Tibial nerve (tissue), 4 donors: ENCODE results near the gene CFAP61. TPM values are rescaled to one million over a fixed set of nuclear protein-coding genes. Genes with fewer than 3 reads are reported as not detected.

Source experiments
- DNase-seq, 2 donors: peaks; one replicate each; pipeline ENCODE4 v3.0.0-alpha.2; 2019; ENCODE audit warnings: low spot score in 2 of 2
- H3K27ac ChIP-seq, 4 donors: fragments of 200-600 bp; sonication (generic) in 3 of 4; one replicate each; pipeline ENCODE4 v1.5.1; 2017 to 2019; ENCODE audit warnings: mild to moderate bottlenecking in 1 of 4
- H3K27me3 ChIP-seq, 2 donors: fragments of 200-600 bp; sonication (generic) in 1 of 2; one replicate each; pipeline versions ENCODE4 v1.5.1 to v1.6.0; 2017 to 2019
- H3K36me3 ChIP-seq, 3 donors: fragments of 200-600 bp; sonication (generic); one replicate each; pipeline ENCODE4 v1.5.1; 2018 to 2019
- H3K4me1 ChIP-seq, 4 donors: fragments of 200-600 bp; sonication (generic) in 3 of 4; one replicate each; pipeline ENCODE4 v1.5.1; 2017 to 2019
- H3K4me3 ChIP-seq, 4 donors: fragments of 200-600 bp; sonication (generic) in 3 of 4; one replicate each; pipeline ENCODE4 v1.5.1; 2017 to 2019; ENCODE audit warnings: mild to moderate bottlenecking in 1 of 4, moderate library complexity in 1 of 4
- H3K9me3 ChIP-seq, 4 donors: fragments of 200-600 bp; sonication (generic) in 3 of 4; one replicate each; pipeline ENCODE4 v1.5.1; 2017 to 2019
- EP300 ChIP-seq, 2 donors: sonication (generic); formaldehyde crosslinking; IDR thresholded peaks; one replicate each; pipeline ENCODE4 v1.6.1; 2017; ENCODE audit warnings: antibody characterized with exemption in 2 of 2, mild to moderate bottlenecking in 1 of 2
- POLR2A ChIP-seq, 2 donors: fragments of 450-650 bp; IDR thresholded peaks; one replicate each; pipeline ENCODE4 v1.6.1; 2017; ENCODE audit warnings: antibody characterized with exemption in 2 of 2, mild to moderate bottlenecking in 2 of 2, moderate library complexity in 2 of 2
- WGBS, 2 donors: methylation state at CpG; one replicate each; pipeline ENCODE4 v1.1.5; 2018; 5-methylcytosine and 5-hydroxymethylcytosine counted together
- total RNA-seq, 4 donors: library from RNA; depleted of rRNA; stranded (reverse); fragments of >200 nt; gene quantifications; one replicate each; pipeline ENCODE4 v1.1.0, GENCODE V29; 2016
- TF ChIP-seq, protein P1 (sequence below), 5 experiments: fragments of 200-600 bp in 3 of 5; fragments of 450-650 bp in 2 of 5; sonication (generic) in 3 of 5; IDR thresholded peaks; one replicate each; pipeline ENCODE4 v1.5.1; 2016 to 2019; ENCODE audit warnings: antibody characterized with exemption in 5 of 5, mild to moderate bottlenecking in 3 of 5, moderate library complexity in 2 of 5

CFAP61 gene
- total RNA-seq, 4 donors from 2014 or later, result 0.21 to 1.5 (median 0.60) TPM; not detected in 1

DNA sequence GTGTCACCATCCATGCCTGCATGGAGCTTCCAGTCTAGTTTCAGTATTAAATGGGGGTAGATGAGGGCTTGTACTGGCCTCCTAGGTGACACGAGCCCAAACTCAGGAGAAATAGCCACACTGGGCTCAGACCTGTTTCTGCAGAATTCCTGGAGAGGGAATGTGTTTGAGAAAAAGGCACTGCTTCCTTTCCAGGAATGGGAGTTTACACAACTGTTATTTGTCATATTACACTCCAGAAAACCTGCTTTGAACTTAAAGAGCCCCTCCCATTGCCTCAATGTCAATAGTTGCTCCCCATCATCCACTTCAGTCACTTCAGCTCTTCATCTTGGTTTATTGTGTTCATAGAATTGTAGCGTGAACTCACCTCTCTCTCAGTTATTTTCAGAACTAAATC, 151.5 kb downstream of the CFAP61 start:
- no peak overlapping the region for H3K27ac ChIP-seq
- DNase-seq, result no peak
- H3K27me3 ChIP-seq, result no peaks in the 10 kb centered on the region
- H3K36me3 ChIP-seq, result no peaks in the 10 kb centered on the region
- H3K4me3 ChIP-seq, result no peak overlapping the region
- 87% methylated on average over 2 of the region's 2 CpGs for WGBS, 2 donors
- H3K4me1 ChIP-seq, result peaks cover 0 to 7% (median 0%) of the 10 kb centered on the region in 4 donors
- TF ChIP-seq, protein P1, sequence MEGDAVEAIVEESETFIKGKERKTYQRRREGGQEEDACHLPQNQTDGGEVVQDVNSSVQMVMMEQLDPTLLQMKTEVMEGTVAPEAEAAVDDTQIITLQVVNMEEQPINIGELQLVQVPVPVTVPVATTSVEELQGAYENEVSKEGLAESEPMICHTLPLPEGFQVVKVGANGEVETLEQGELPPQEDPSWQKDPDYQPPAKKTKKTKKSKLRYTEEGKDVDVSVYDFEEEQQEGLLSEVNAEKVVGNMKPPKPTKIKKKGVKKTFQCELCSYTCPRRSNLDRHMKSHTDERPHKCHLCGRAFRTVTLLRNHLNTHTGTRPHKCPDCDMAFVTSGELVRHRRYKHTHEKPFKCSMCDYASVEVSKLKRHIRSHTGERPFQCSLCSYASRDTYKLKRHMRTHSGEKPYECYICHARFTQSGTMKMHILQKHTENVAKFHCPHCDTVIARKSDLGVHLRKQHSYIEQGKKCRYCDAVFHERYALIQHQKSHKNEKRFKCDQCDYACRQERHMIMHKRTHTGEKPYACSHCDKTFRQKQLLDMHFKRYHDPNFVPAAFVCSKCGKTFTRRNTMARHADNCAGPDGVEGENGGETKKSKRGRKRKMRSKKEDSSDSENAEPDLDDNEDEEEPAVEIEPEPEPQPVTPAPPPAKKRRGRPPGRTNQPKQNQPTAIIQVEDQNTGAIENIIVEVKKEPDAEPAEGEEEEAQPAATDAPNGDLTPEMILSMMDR (IDR thresholded peaks at IDR 0.05), result no peak
- TF ChIP-seq POLR2A (IDR thresholded peaks at IDR 0.05), result no peak
- no peak for TF ChIP-seq EP300 (IDR thresholded peaks at IDR 0.05)
- H3K9me3 ChIP-seq, result no peaks in the 10 kb centered on the region

DNA sequence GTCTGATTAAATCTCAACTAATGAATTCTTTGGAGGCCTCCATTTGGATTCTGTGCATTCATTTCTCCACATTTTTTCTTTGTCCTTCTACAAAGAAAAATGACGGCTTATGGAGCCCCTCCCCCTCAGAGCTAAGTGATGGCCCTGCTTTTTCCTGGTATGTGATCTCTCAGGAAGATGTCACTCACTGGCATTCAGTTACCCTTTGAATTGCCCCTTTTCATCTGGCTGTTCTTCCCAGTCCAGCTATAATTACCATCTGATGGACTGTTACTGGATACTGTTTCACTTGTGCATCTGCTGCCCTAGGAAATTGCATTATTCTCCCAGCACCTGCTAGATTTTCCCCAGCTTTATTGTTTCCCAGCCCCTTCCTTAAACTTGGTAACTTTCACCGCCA, 151.9 kb downstream of the CFAP61 start:
- 51 to 53% methylated on average over 2 of the region's 2 CpGs for WGBS, 2 donors
- no peak overlapping the region for H3K27ac ChIP-seq

DNA sequence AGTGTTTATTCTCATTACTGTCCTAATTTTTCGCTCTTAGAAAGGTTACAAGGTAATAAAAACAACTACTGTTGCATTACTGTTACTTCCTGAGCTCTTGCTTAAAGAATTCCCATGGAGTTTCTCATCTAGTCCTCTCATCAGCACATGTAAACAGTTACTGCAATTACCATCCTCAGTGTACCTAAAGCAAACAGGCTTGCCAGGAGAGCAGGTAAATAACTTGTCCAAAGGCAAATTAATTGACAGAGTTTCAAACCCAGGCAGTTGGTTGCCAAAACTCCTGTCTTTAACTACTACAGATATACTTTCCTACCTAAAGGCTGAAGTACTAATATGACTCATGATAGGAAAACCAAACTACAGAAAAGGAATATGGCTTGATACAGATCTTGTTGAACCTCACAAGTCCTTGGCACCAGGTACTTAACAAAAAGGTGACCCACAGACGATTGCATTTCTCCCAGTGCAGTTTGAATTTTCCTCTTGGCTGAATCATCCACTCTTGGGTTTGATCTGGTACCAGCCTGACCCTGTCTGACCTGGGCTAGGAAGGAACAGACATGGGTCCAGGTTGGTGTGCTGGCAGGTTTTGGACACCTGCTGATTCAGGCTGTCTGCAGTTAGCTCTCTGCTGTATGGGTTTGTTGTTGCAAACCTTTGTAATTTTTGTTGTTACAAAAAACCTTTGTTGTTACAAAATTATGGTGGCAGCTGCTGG, 153.0 kb downstream of the CFAP61 start:
- no peak for TF ChIP-seq POLR2A (IDR thresholded peaks at IDR 0.05)
- TF ChIP-seq, protein P1 (IDR thresholded peaks at IDR 0.05), result no peak
- no peak overlapping the region for H3K4me3 ChIP-seq
- WGBS, 2 donors, result 66 to 70% methylated on average over 2 of the region's 2 CpGs
- H3K27me3 ChIP-seq, result no peaks in the 10 kb centered on the region
- H3K9me3 ChIP-seq, result no peaks in the 10 kb centered on the region
- no peak overlapping the region for H3K27ac ChIP-seq
- no peaks in the 10 kb centered on the region for H3K36me3 ChIP-seq
- no peaks in the 10 kb centered on the region for H3K4me1 ChIP-seq
- DNase-seq, result no peak

More for the DNA sequence above, 151.9 kb downstream of the CFAP61 start:
- no peak overlapping the region for H3K4me3 ChIP-seq
- peaks cover 0 to 7% (median 0%) of the 10 kb centered on the region in 4 donors for H3K4me1 ChIP-seq
- H3K27me3 ChIP-seq, result no peaks in the 10 kb centered on the region
- H3K9me3 ChIP-seq, result no peaks in the 10 kb centered on the region
- no peak for DNase-seq
- no peaks in the 10 kb centered on the region for H3K36me3 ChIP-seq
- TF ChIP-seq, protein P1 (IDR thresholded peaks at IDR 0.05), result no peak
- no peak for TF ChIP-seq EP300 (IDR thresholded peaks at IDR 0.05)
- no peak for TF ChIP-seq POLR2A (IDR thresholded peaks at IDR 0.05)

DNA sequence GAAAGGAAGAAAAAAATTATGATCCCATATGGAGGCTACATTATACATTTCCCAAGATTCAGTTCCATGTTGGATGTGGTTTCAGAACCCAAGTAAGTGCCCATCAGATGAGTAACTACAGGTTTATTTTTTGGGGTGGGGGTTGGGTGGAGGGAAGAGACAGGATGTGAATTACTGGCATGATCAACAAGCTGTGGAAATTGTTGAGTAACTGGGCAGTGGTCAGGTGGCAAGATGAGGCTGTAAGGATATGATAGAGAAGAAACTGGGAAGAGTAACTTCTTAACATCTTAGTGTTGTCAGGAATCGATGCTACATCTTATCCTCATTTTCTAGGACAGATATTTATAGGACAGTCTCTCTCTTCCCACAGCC, 153.5 kb downstream of the CFAP61 start:
- WGBS, 2 donors, result 77 to 83% methylated on average over 1 of the region's 1 CpG
- no peak overlapping the region for H3K4me3 ChIP-seq
- H3K36me3 ChIP-seq, result no peaks in the 10 kb centered on the region
- no peak for DNase-seq
- H3K27ac ChIP-seq, result no peak overlapping the region
- H3K27me3 ChIP-seq, result no peaks in the 10 kb centered on the region
- H3K9me3 ChIP-seq, result no peaks in the 10 kb centered on the region
- no peaks in the 10 kb centered on the region for H3K4me1 ChIP-seq
- TF ChIP-seq EP300 (IDR thresholded peaks at IDR 0.05) (no peak), POLR2A (IDR thresholded peaks at IDR 0.05) (no peak)
- TF ChIP-seq, protein P1 (IDR thresholded peaks at IDR 0.05), result no peak

DNA sequence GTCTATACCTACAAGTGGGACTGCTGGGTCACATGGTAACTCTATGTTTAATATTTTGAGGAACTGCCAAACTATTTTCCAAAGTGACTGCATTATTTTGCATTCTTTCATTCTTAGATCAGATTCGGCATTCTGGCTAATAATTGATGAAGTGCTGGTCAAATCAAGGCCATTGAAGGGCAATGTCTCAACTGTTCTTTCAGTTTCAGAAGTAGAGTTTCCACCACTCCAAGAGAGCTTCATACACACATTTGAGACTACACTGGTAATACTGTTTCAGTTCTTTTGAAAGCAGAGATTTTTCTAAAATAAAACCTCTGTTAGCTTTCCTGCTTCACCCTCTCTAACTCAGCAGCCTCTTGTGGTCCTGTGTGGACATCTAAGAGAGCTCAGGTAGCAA, 154.5 kb downstream of the CFAP61 start:
- TF ChIP-seq POLR2A (IDR thresholded peaks at IDR 0.05), result no peak
- TF ChIP-seq EP300 (IDR thresholded peaks at IDR 0.05), result no peak
- TF ChIP-seq, protein P1 (IDR thresholded peaks at IDR 0.05), result no peak
- DNase-seq, result no peak
- Histone ChIP-seq H3K9me3 (no peaks in the 10 kb centered on the region), H3K4me1 (no peaks in the 10 kb centered on the region), H3K27me3 (no peaks in the 10 kb centered on the region), H3K4me3 (no peak overlapping the region), H3K36me3 (no peaks in the 10 kb centered on the region), H3K27ac (no peak overlapping the region)
- WGBS, 2 donors, result 48 to 63% methylated on average over 1 of the region's 1 CpG
